ENCODE measurements around the gene HS3ST1.

The HS3ST1 gene

GRCh38 chr4:11431111-11431510, 2.4 kb upstream of the HS3ST1 start:
- H3K9me3 Mint-ChIP-seq, result no peaks in the 10 kb centered on the region
- no peak overlapping the region for H3K4me3 Mint-ChIP-seq
- no peak overlapping the region for H3K27ac Mint-ChIP-seq
- no peak for DNase-seq
- peaks cover 19% of the 10 kb centered on the region for H3K4me1 Mint-ChIP-seq
- H3K27me3 Mint-ChIP-seq (ENCODE audit: low read depth, poor library complexity), result peaks cover 57% of the 10 kb centered on the region
- H3K36me3 Mint-ChIP-seq (ENCODE audit: low read depth), result no peaks in the 10 kb centered on the region
- TF ChIP-seq, protein P1, sequence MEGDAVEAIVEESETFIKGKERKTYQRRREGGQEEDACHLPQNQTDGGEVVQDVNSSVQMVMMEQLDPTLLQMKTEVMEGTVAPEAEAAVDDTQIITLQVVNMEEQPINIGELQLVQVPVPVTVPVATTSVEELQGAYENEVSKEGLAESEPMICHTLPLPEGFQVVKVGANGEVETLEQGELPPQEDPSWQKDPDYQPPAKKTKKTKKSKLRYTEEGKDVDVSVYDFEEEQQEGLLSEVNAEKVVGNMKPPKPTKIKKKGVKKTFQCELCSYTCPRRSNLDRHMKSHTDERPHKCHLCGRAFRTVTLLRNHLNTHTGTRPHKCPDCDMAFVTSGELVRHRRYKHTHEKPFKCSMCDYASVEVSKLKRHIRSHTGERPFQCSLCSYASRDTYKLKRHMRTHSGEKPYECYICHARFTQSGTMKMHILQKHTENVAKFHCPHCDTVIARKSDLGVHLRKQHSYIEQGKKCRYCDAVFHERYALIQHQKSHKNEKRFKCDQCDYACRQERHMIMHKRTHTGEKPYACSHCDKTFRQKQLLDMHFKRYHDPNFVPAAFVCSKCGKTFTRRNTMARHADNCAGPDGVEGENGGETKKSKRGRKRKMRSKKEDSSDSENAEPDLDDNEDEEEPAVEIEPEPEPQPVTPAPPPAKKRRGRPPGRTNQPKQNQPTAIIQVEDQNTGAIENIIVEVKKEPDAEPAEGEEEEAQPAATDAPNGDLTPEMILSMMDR (IDR thresholded peaks at IDR 0.05), result no peak

DNA sequence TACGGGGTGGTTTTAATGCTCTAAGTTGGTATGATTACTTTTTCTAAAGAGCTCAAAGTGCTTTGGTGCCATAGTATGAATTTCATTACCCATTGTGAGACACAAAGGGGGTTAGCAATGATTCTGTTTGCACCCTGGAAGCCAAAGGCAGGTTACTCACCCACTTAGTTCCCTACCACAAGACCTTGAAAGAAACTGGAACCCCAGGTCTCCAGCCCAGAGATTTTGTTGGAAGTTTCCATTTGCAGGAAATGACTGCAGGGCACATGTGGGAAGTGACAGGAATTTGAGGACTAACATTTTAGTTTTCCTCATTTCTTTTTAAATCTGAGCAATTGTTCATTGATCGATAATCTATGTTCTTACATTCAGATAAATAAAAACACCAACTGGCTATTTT, 1.8 kb upstream of the HS3ST1 start:
- H3K9me3 Mint-ChIP-seq, result no peaks in the 10 kb centered on the region
- DNase-seq, result no peak
- no peaks in the 10 kb centered on the region for H3K36me3 Mint-ChIP-seq (ENCODE audit: low read depth)
- TF ChIP-seq, protein P1 (IDR thresholded peaks at IDR 0.05), result no peak
- peaks cover 60% of the 10 kb centered on the region for H3K27me3 Mint-ChIP-seq (ENCODE audit: low read depth, poor library complexity)
- peaks cover 19% of the 10 kb centered on the region for H3K4me1 Mint-ChIP-seq
- no peak overlapping the region for H3K4me3 Mint-ChIP-seq
- H3K27ac Mint-ChIP-seq, result no peak overlapping the region

GRCh38 chr4:11429699-11430045, 978 bp upstream of the HS3ST1 start:
- H3K27ac Mint-ChIP-seq, result no peak overlapping the region
- TF ChIP-seq, protein P1 (IDR thresholded peaks at IDR 0.05), result no peak
- no peak for DNase-seq
- H3K36me3 Mint-ChIP-seq (ENCODE audit: low read depth), result no peaks in the 10 kb centered on the region
- peak overlapping the region; percentile 81 for H3K4me3 Mint-ChIP-seq
- H3K9me3 Mint-ChIP-seq, result no peaks in the 10 kb centered on the region
- H3K27me3 Mint-ChIP-seq (ENCODE audit: low read depth, poor library complexity), result peaks cover 68% of the 10 kb centered on the region
- peaks cover 19% of the 10 kb centered on the region for H3K4me1 Mint-ChIP-seq

- Mint-ChIP-seq H3K27ac (no peak overlapping the region), H3K4me1 (peaks cover 19% of the 10 kb centered on the region), H3K36me3 (ENCODE audit: low read depth) (no peaks in the 10 kb centered on the region), H3K4me3 (peak overlapping the region; percentile 81), H3K9me3 (no peaks in the 10 kb centered on the region), H3K27me3 (ENCODE audit: low read depth, poor library complexity) (peaks cover 70% of the 10 kb centered on the region)
- DNase-seq, result peak; percentile 81
- TF ChIP-seq, protein P1 (IDR thresholded peaks at IDR 0.05), result peak; percentile 58
These were observed 405 bp upstream of the HS3ST1 start for GRCh38 chr4:11428899-11429698.

GRCh38 chr4:11427121-11427996, 1.3 kb downstream of the HS3ST1 start:
- peak overlapping the region; percentile 81 for H3K4me3 Mint-ChIP-seq
- peak; percentile 30 for DNase-seq
- H3K36me3 Mint-ChIP-seq (ENCODE audit: low read depth), result no peaks in the 10 kb centered on the region
- no peak overlapping the region for H3K27ac Mint-ChIP-seq
- peaks cover 23% of the 10 kb centered on the region for H3K4me1 Mint-ChIP-seq
- TF ChIP-seq, protein P1 (IDR thresholded peaks at IDR 0.05), result no peak
- H3K27me3 Mint-ChIP-seq (ENCODE audit: low read depth, poor library complexity), result peaks cover 70% of the 10 kb centered on the region
- H3K9me3 Mint-ChIP-seq, result no peaks in the 10 kb centered on the region

Data from nephron progenitor cell (in vitro differentiated cells).